DND-41 (cell line): ENCODE results near the gene C1QC.
"Not testable (repeated sequence)": the region's sequence is repeated elsewhere in the genome, so short reads cannot be mapped to it uniquely, and the experiment has no call there.

Experiments
- ATAC-seq: fragments of 200-7000 bp; cut with Tn5 transposase; 3 replicates; pipeline ENCODE4 v1.9.1; 2021; ENCODE audit warnings: low read depth; ENCODE audit not compliant: insufficient read depth
- DNase-seq: peaks from one replicate; pipeline ENCODE4 v3.0.0-alpha.2; 2020
- H2AFZ ChIP-seq: 2 replicates; pipeline ENCODE4 v1.6.0; 2012; ENCODE audit warnings: low read depth, low read length
- H3K27ac ChIP-seq: 2 replicates; pipeline ENCODE4 v1.5.1; 2012; ENCODE audit warnings: low read length, inconsistent platforms
- H3K27me3 ChIP-seq: fragments of 200-600 bp; sonication (generic); 2 replicates; pipeline ENCODE4 v1.6.0; 2012; ENCODE audit warnings: low read length, mild to moderate bottlenecking, inconsistent platforms; ENCODE audit not compliant: insufficient read depth, poor library complexity
- H3K36me3 ChIP-seq: 2 replicates; pipeline ENCODE4 v1.5.1; 2012; ENCODE audit warnings: low read length, inconsistent platforms; ENCODE audit not compliant: insufficient read depth
- H3K4me1 ChIP-seq: 2 replicates; pipeline ENCODE4 v1.5.1; 2012; ENCODE audit warnings: mild to moderate bottlenecking, low read length; ENCODE audit not compliant: insufficient read depth
- H3K4me2 ChIP-seq: 2 replicates; pipeline ENCODE4 v1.6.0; 2012; ENCODE audit warnings: mild to moderate bottlenecking, moderate library complexity, low read length, inconsistent platforms; ENCODE audit not compliant: insufficient read depth
- H3K4me3 ChIP-seq, 2 experiments: fragments of 200-600 bp in 1 of 2; shearing (Covaris generic) in 1 of 2; 2 replicates each; pipeline ENCODE4 v1.5.1; 2012 to 2016; ENCODE audit warnings: inconsistent platforms in 2 of 2, low read length in 2 of 2, mild to moderate bottlenecking in 2 of 2, low read depth in 1 of 2, moderate library complexity in 1 of 2
- H3K79me2 ChIP-seq: 2 replicates; pipeline ENCODE4 v1.6.0; 2012; ENCODE audit warnings: low read length, inconsistent platforms; ENCODE audit not compliant: insufficient read depth
- H3K9ac ChIP-seq: 2 replicates; pipeline ENCODE4 v1.6.0; 2012; ENCODE audit warnings: low read depth, mild to moderate bottlenecking, inconsistent platforms, low read length, moderate library complexity
- H3K9me3 ChIP-seq: 2 replicates; pipeline ENCODE4 v1.5.1; 2012; ENCODE audit warnings: low read length, moderate library complexity, mild to moderate bottlenecking, inconsistent platforms; ENCODE audit not compliant: insufficient read depth, severe bottlenecking
- H4K20me1 ChIP-seq: 2 replicates; pipeline ENCODE4 v1.6.0; 2012; ENCODE audit warnings: low read length; ENCODE audit not compliant: insufficient read depth
- CTCF ChIP-seq: IDR thresholded peaks from 2 replicates; pipeline ENCODE4 v1.5.1; 2012; ENCODE audit warnings: borderline replicate concordance, low read length, moderate library complexity, mild to moderate bottlenecking; ENCODE audit not compliant: poor library complexity, severe bottlenecking; ENCODE audit errors: extremely low read depth
- EZH2 ChIP-seq: IDR thresholded peaks from 3 replicates; pipeline ENCODE4 v1.6.1; 2012; ENCODE audit warnings: borderline replicate concordance, low read depth, mild to moderate bottlenecking, moderate library complexity, low read length, inconsistent platforms; ENCODE audit not compliant: severe bottlenecking

The C1QC gene

GRCh38 chr1:22671999-22672398 is 28.6 kb downstream of the C1QC start:
- H3K36me3 ChIP-seq, result no peaks in the 10 kb centered on the region
- H4K20me1 ChIP-seq, result peaks cover 4% of the 10 kb centered on the region; the same call in 1 of the 2 replicates
- no peaks in the 10 kb centered on the region for H3K4me1 ChIP-seq
- no peaks in the 10 kb centered on the region for H3K9me3 ChIP-seq
- H3K9ac ChIP-seq, result no peak overlapping the region
- H3K4me3 ChIP-seq, result no peak overlapping the region
- H3K27me3 ChIP-seq, result peaks cover 16% of the 10 kb centered on the region
- no peaks in the 10 kb centered on the region for H3K79me2 ChIP-seq
- ATAC-seq (no peak), DNase-seq (no peak)
- H3K27ac ChIP-seq, result no peak overlapping the region
- no peak overlapping the region for H3K4me2 ChIP-seq
- no peak overlapping the region for H2AFZ ChIP-seq
- TF ChIP-seq EZH2, result no peak
- no peak for TF ChIP-seq CTCF

GRCh38 chr1:22673486-22674409 is 30.3 kb downstream of the C1QC start:
- peaks cover 13% of the 10 kb centered on the region for H3K27me3 ChIP-seq

GRCh38 chr1:22674410-22674749 is 30.9 kb downstream of the C1QC start:
- Histone ChIP-seq H3K9me3 (no peaks in the 10 kb centered on the region), H2AFZ (no peak overlapping the region), H3K27me3 (peaks cover 13% of the 10 kb centered on the region), H3K36me3 (no peaks in the 10 kb centered on the region), H3K4me1 (no peaks in the 10 kb centered on the region), H3K27ac (no peak overlapping the region), H4K20me1 (peaks cover 4% of the 10 kb centered on the region; the same call in 1 of the 2 replicates), H3K79me2 (no peaks in the 10 kb centered on the region), H3K4me2 (no peak overlapping the region), H3K9ac (no peak overlapping the region), H3K4me3 (no peak overlapping the region)
- DNase-seq (no peak), ATAC-seq (no peak)
- no peak for TF ChIP-seq EZH2
- TF ChIP-seq CTCF, result no peak

More at GRCh38 chr1:22673486-22674409, 30.3 kb downstream of the C1QC start:
- Histone ChIP-seq H3K9me3 (no peaks in the 10 kb centered on the region), H3K4me1 (no peaks in the 10 kb centered on the region), H3K4me2 (no peak overlapping the region), H4K20me1 (peaks cover 4% of the 10 kb centered on the region; the same call in 1 of the 2 replicates), H2AFZ (no peak overlapping the region), H3K27ac (no peak overlapping the region), H3K36me3 (no peaks in the 10 kb centered on the region), H3K4me3 (no peak overlapping the region), H3K79me2 (no peaks in the 10 kb centered on the region), H3K9ac (no peak overlapping the region)
- DNase-seq, result no peak
- ATAC-seq, result no peak
- TF ChIP-seq EZH2 (no peak), CTCF (peak; percentile 54)

- H3K9me3 ChIP-seq, H4K20me1 ChIP-seq, H2AFZ ChIP-seq, H3K4me3 ChIP-seq, H3K4me1 ChIP-seq, H3K79me2 ChIP-seq, H3K4me2 ChIP-seq, H3K9ac ChIP-seq, DNase-seq, ATAC-seq, H3K27ac ChIP-seq, H3K36me3 ChIP-seq: not testable (repeated sequence)
- H3K27me3 ChIP-seq, result peaks cover 13% of the 10 kb centered on the region
Observed at GRCh38 chr1:22676151-22676550, 32.7 kb downstream of the C1QC start.
